ENCODE results near the gene REG4. TPM values are rescaled to one million over a fixed set of nuclear protein-coding genes. Genes with fewer than 3 reads are reported as not detected.
"Not testable (repeated sequence)": the region's sequence is repeated elsewhere in the genome, so short reads cannot be mapped to it uniquely, and the experiment has no call there.

REG4 gene
- total RNA-seq, 1 donor from 2014 or later: not detected

GRCh38 chr1:119841306-119841705 lies 30.0 kb upstream of the REG4 start:
- DNase-seq (ENCODE audit: low read depth): no peak
- Histone ChIP-seq H3K36me3 (ENCODE audit: control insufficient read depth, insufficient read depth, low read length) (no peaks in the 10 kb centered on the region), H3K27me3 (ENCODE audit: control insufficient read depth, insufficient read depth, low read length) (no peaks in the 10 kb centered on the region), H3K4me3 (ENCODE audit: low read depth, low read length) (no peak overlapping the region)
- TF ChIP-seq CTCF (IDR thresholded peaks at IDR 0.05; ENCODE audit: insufficient read depth, low read length, severe bottlenecking): no peak
- FAIRE-seq: no peak

GRCh38 chr1:119840745-119841144 lies 29.5 kb upstream of the REG4 start:
- no peak for FAIRE-seq
- Histone ChIP-seq H3K4me3 (ENCODE audit: low read depth, low read length) (no peak overlapping the region), H3K27me3 (ENCODE audit: control insufficient read depth, insufficient read depth, low read length) (no peaks in the 10 kb centered on the region), H3K36me3 (ENCODE audit: control insufficient read depth, insufficient read depth, low read length) (no peaks in the 10 kb centered on the region)
- TF ChIP-seq CTCF (IDR thresholded peaks at IDR 0.05; ENCODE audit: insufficient read depth, low read length, severe bottlenecking): no peak
- DNase-seq (ENCODE audit: low read depth): no peak

GRCh38 chr1:119838236-119838635 lies 27.0 kb upstream of the REG4 start:
- no peak for FAIRE-seq
- TF ChIP-seq CTCF (IDR thresholded peaks at IDR 0.05; ENCODE audit: insufficient read depth, low read length, severe bottlenecking): no peak
- no peaks in the 10 kb centered on the region for H3K36me3 ChIP-seq (ENCODE audit: control insufficient read depth, insufficient read depth, low read length)
- DNase-seq (ENCODE audit: low read depth): peak; percentile 12
- H3K27me3 ChIP-seq (ENCODE audit: control insufficient read depth, insufficient read depth, low read length): no peaks in the 10 kb centered on the region
- H3K4me3 ChIP-seq (ENCODE audit: low read depth, low read length): no peak overlapping the region

- no peaks in the 10 kb centered on the region for H3K36me3 ChIP-seq (ENCODE audit: control insufficient read depth, insufficient read depth, low read length)
- no peaks in the 10 kb centered on the region for H3K27me3 ChIP-seq (ENCODE audit: control insufficient read depth, insufficient read depth, low read length)
- no peak for TF ChIP-seq CTCF (IDR thresholded peaks at IDR 0.05; ENCODE audit: insufficient read depth, low read length, severe bottlenecking)
- FAIRE-seq (no peak), DNase-seq (ENCODE audit: low read depth) (no peak)
- H3K4me3 ChIP-seq (ENCODE audit: low read depth, low read length): no peak overlapping the region
These were observed 23.7 kb upstream of the REG4 start for GRCh38 chr1:119834990-119835389.

- Histone ChIP-seq H3K4me3 (ENCODE audit: low read depth, low read length) (no peak overlapping the region), H3K36me3 (ENCODE audit: control insufficient read depth, insufficient read depth, low read length) (no peaks in the 10 kb centered on the region), H3K27me3 (ENCODE audit: control insufficient read depth, insufficient read depth, low read length) (no peaks in the 10 kb centered on the region)
- no peak for FAIRE-seq
- no peak for DNase-seq (ENCODE audit: low read depth)
- no peak for TF ChIP-seq CTCF (IDR thresholded peaks at IDR 0.05; ENCODE audit: insufficient read depth, low read length, severe bottlenecking)
These were observed 19.8 kb upstream of the REG4 start for GRCh38 chr1:119831027-119831426.

GRCh38 chr1:119829625-119830024 lies 18.4 kb upstream of the REG4 start:
- no peak for TF ChIP-seq CTCF (IDR thresholded peaks at IDR 0.05; ENCODE audit: insufficient read depth, low read length, severe bottlenecking)
- Histone ChIP-seq H3K27me3 (ENCODE audit: control insufficient read depth, insufficient read depth, low read length) (no peaks in the 10 kb centered on the region), H3K4me3 (ENCODE audit: low read depth, low read length) (no peak overlapping the region), H3K36me3 (ENCODE audit: control insufficient read depth, insufficient read depth, low read length) (no peaks in the 10 kb centered on the region)
- DNase-seq (ENCODE audit: low read depth): no peak
- no peak for FAIRE-seq

- H3K36me3 ChIP-seq (ENCODE audit: control insufficient read depth, insufficient read depth, low read length); H3K4me3 ChIP-seq (ENCODE audit: low read depth, low read length); DNase-seq (ENCODE audit: low read depth); H3K27me3 ChIP-seq (ENCODE audit: control insufficient read depth, insufficient read depth, low read length); FAIRE-seq: not testable (repeated sequence)
These were observed 17.7 kb upstream of the REG4 start for GRCh38 chr1:119829006-119829405.

All from bronchial epithelial cell (primary cell).